ENCODE results near the gene CAV2.
"Not testable (repeated sequence)": the region's sequence is repeated elsewhere in the genome, so short reads cannot be mapped to it uniquely, and the experiment has no call there.

CAV2 gene

GRCh38 chr7:116499168-116500077, at the start of gene CAV2:
Gene CAV2, plus strand, starts transcription at chr7:116499738. Its CDS starts 44 bp downstream, at chr7:116499782.
- no peak for DNase-seq (ENCODE audit: low read depth in 2 of 2)

GRCh38 chr7:116449950-116450349, 49.6 kb upstream of the CAV2 start:
- no peak for DNase-seq (ENCODE audit: low read depth in 2 of 2)

- no peak for DNase-seq (ENCODE audit: low read depth in 2 of 2)
These were observed 47.4 kb upstream of the CAV2 start for GRCh38 chr7:116451957-116452729.

GRCh38 chr7:116454377-116454776, 45.2 kb upstream of the CAV2 start:
- DNase-seq (ENCODE audit: low read depth in 2 of 2): no peak

GRCh38 chr7:116455009-116455408, 44.5 kb upstream of the CAV2 start:
- DNase-seq (ENCODE audit: low read depth in 2 of 2): no peak

- DNase-seq (ENCODE audit: low read depth in 2 of 2): no peak
These were observed 44.0 kb upstream of the CAV2 start for GRCh38 chr7:116455499-116455898.

- DNase-seq (ENCODE audit: low read depth in 2 of 2): no peak
These were observed 38.0 kb upstream of the CAV2 start for GRCh38 chr7:116461500-116461899.

GRCh38 chr7:116463956-116464355, 35.6 kb upstream of the CAV2 start:
- DNase-seq (ENCODE audit: low read depth in 2 of 2): no peak

- DNase-seq (ENCODE audit: low read depth in 2 of 2): no peak
These were observed 35.2 kb upstream of the CAV2 start for GRCh38 chr7:116464375-116464774.

- no peak for DNase-seq (ENCODE audit: low read depth in 2 of 2)
These were observed 34.4 kb upstream of the CAV2 start for GRCh38 chr7:116465125-116465524.

- no peak for DNase-seq (ENCODE audit: low read depth in 2 of 2)
These were observed 31.0 kb upstream of the CAV2 start for GRCh38 chr7:116468534-116468933.

- no peak for DNase-seq (ENCODE audit: low read depth in 2 of 2)
These were observed 21.9 kb upstream of the CAV2 start for GRCh38 chr7:116477625-116478024.

- no peak for DNase-seq (ENCODE audit: low read depth in 2 of 2)
These were observed 20.7 kb upstream of the CAV2 start for GRCh38 chr7:116478834-116479233.

GRCh38 chr7:116483271-116483942, 16.1 kb upstream of the CAV2 start:
- no peak for DNase-seq (ENCODE audit: low read depth in 2 of 2)

- DNase-seq (ENCODE audit: low read depth in 2 of 2): not testable (repeated sequence)
These were observed 15.1 kb upstream of the CAV2 start for GRCh38 chr7:116484389-116484788.

GRCh38 chr7:116487907-116488521, 11.5 kb upstream of the CAV2 start:
- no peak for DNase-seq (ENCODE audit: low read depth in 2 of 2)

- no peak for DNase-seq (ENCODE audit: low read depth in 2 of 2)
These were observed 9.2 kb upstream of the CAV2 start for GRCh38 chr7:116490351-116490750.

- DNase-seq (ENCODE audit: low read depth in 2 of 2): no peak
These were observed 7.5 kb upstream of the CAV2 start for GRCh38 chr7:116491887-116492653.

GRCh38 chr7:116492654-116493109, 6.9 kb upstream of the CAV2 start:
- DNase-seq (ENCODE audit: low read depth in 2 of 2): no peak

- DNase-seq (ENCODE audit: low read depth in 2 of 2): no peak
These were observed 6.1 kb upstream of the CAV2 start for GRCh38 chr7:116493449-116493848.

GRCh38 chr7:116494472-116494871, 5.1 kb upstream of the CAV2 start:
- no peak for DNase-seq (ENCODE audit: low read depth in 2 of 2)

Measured in stimulated activated CD4-positive, alpha-beta T cell treated with anti-CD3 and anti-CD28 coated beads, Interleukin-1b, Interleukin-23, amount 100 ng/mL, for 1 hour (primary cell).